ENCODE data around the gene PAGE3. TPM values are rescaled to one million over a fixed set of nuclear protein-coding genes. Genes with fewer than 3 reads are reported as not detected.

PAGE3 gene
- total RNA-seq, 1 donor from 2014 or later, result not detected

GRCh38 chrX:55240788-55241340 lies 23.9 kb downstream of the PAGE3 start:
- no peaks in the 10 kb centered on the region for H3K27me3 ChIP-seq (ENCODE audit: low read depth)
- H3K4me1 ChIP-seq, result no peaks in the 10 kb centered on the region
- no peak overlapping the region for H3K4me3 ChIP-seq
- no peak for DNase-seq
- H3K9me3 ChIP-seq (replicated peaks), result peaks cover 8% of the 10 kb centered on the region
- intact Hi-C loops (cut with micrococcal nuclease), result no loop called here
- H3K36me3 ChIP-seq, result no peaks in the 10 kb centered on the region
- H3K27ac ChIP-seq (replicated peaks), result no peak overlapping the region
- no peak for TF ChIP-seq CTCF (IDR thresholded peaks at IDR 0.05; ENCODE audit: borderline replicate concordance)

- no peaks in the 10 kb centered on the region for H3K4me1 ChIP-seq
- no peak for DNase-seq
- no peak for TF ChIP-seq CTCF (IDR thresholded peaks at IDR 0.05; ENCODE audit: borderline replicate concordance)
- H3K27me3 ChIP-seq (ENCODE audit: low read depth), result no peaks in the 10 kb centered on the region
- no peak within 1 kb of the TSS for H3K27ac ChIP-seq (replicated peaks)
- no peaks in the 10 kb centered on the region for H3K36me3 ChIP-seq
- intact Hi-C loops (cut with micrococcal nuclease), result no loop called here
- H3K9me3 ChIP-seq (replicated peaks), result no peaks in the 10 kb centered on the region
- no peak within 1 kb of the TSS for H3K4me3 ChIP-seq
Observed at GRCh38 chrX:55220119-55220794, 44.5 kb downstream of the PAGE3 start, which contains the start of gene PAGE5. Gene PAGE5, plus strand, starts transcription at chrX:55220346. Its CDS starts 1,037 bp downstream, at chrX:55221383.

- H3K9me3 ChIP-seq (replicated peaks), result no peaks in the 10 kb centered on the region
- no peaks in the 10 kb centered on the region for H3K4me1 ChIP-seq
- no peaks in the 10 kb centered on the region for H3K36me3 ChIP-seq
- intact Hi-C loops (cut with micrococcal nuclease), result no loop called here
- no peak for TF ChIP-seq CTCF (IDR thresholded peaks at IDR 0.05; ENCODE audit: borderline replicate concordance)
- H3K4me3 ChIP-seq, result no peak overlapping the region
- H3K27ac ChIP-seq (replicated peaks), result no peak overlapping the region
- no peaks in the 10 kb centered on the region for H3K27me3 ChIP-seq (ENCODE audit: low read depth)
- DNase-seq, result no peak
Observed at GRCh38 chrX:55213381-55213780, 51.3 kb downstream of the PAGE3 start.

- intact Hi-C loops (cut with micrococcal nuclease), result no loop called here
- no peaks in the 10 kb centered on the region for H3K27me3 ChIP-seq (ENCODE audit: low read depth)
- no peaks in the 10 kb centered on the region for H3K9me3 ChIP-seq (replicated peaks)
- TF ChIP-seq CTCF (IDR thresholded peaks at IDR 0.05; ENCODE audit: borderline replicate concordance), result no peak
- H3K4me1 ChIP-seq, result no peaks in the 10 kb centered on the region
- no peaks in the 10 kb centered on the region for H3K36me3 ChIP-seq
- H3K27ac ChIP-seq (replicated peaks), result no peak overlapping the region
- no peak for DNase-seq
- no peak overlapping the region for H3K4me3 ChIP-seq
Observed at GRCh38 chrX:55210931-55211677, 53.6 kb downstream of the PAGE3 start.

Other genes starting within 250 kb of the PAGE3 start
- 0.38 TPM for gene ALAS2, start 233.9 kb downstream of the PAGE3 start, total RNA-seq
- not detected for gene PAGE2B, start 189.9 kb downstream of the PAGE3 start, total RNA-seq
- not detected for gene PAGE2, start 175.9 kb downstream of the PAGE3 start, total RNA-seq
- gene PAGE5, start 44.6 kb downstream of the PAGE3 start, total RNA-seq, result not detected
- gene MAGEH1, start 187.2 kb upstream of the PAGE3 start, total RNA-seq, result 10.7 TPM
- 1.4 TPM for gene USP51, start 224.9 kb upstream of the PAGE3 start, total RNA-seq